Stomach (tissue), 4 donors: ENCODE results near the gene CUEDC2.

Experiments
- EP300 ChIP-seq: sonication (generic); formaldehyde crosslinking; IDR thresholded peaks from one replicate; pipeline ENCODE4 v1.6.1; 2017; ENCODE audit warnings: antibody characterized with exemption
- POLR2A ChIP-seq, 4 donors: fragments of 450-650 bp; IDR thresholded peaks; one replicate each; pipeline ENCODE4 v1.6.1; 2016; ENCODE audit warnings: antibody characterized with exemption in 4 of 4, control low read depth in 2 of 4, mild to moderate bottlenecking in 1 of 4, moderate library complexity in 1 of 4
- POLR2AphosphoS5 ChIP-seq, 3 donors: sonication (generic); formaldehyde crosslinking; IDR thresholded peaks; one replicate each; pipeline ENCODE4 v1.6.1; 2016; ENCODE audit warnings: antibody characterized with exemption in 3 of 3
- TF ChIP-seq, protein P1 (sequence below), 7 experiments: fragments of 450-650 bp in 4 of 7; fragments of 200-600 bp in 3 of 7; sonication (generic) in 3 of 7; IDR thresholded peaks; one replicate each; pipeline ENCODE4 v1.5.1; 2016 to 2019; ENCODE audit warnings: antibody characterized with exemption in 7 of 7, control low read depth in 2 of 7, mild to moderate bottlenecking in 1 of 7

- TF ChIP-seq POLR2A (IDR thresholded peaks at IDR 0.05) (no peak), POLR2AphosphoS5 (IDR thresholded peaks at IDR 0.05) (no peak), EP300 (no peak)
- TF ChIP-seq, protein P1, sequence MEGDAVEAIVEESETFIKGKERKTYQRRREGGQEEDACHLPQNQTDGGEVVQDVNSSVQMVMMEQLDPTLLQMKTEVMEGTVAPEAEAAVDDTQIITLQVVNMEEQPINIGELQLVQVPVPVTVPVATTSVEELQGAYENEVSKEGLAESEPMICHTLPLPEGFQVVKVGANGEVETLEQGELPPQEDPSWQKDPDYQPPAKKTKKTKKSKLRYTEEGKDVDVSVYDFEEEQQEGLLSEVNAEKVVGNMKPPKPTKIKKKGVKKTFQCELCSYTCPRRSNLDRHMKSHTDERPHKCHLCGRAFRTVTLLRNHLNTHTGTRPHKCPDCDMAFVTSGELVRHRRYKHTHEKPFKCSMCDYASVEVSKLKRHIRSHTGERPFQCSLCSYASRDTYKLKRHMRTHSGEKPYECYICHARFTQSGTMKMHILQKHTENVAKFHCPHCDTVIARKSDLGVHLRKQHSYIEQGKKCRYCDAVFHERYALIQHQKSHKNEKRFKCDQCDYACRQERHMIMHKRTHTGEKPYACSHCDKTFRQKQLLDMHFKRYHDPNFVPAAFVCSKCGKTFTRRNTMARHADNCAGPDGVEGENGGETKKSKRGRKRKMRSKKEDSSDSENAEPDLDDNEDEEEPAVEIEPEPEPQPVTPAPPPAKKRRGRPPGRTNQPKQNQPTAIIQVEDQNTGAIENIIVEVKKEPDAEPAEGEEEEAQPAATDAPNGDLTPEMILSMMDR (IDR thresholded peaks at IDR 0.05): no peak
Measured at GRCh38 chr10:102479651-102480050, 47.3 kb upstream of the CUEDC2 start.
